Measurements from ENCODE around the gene PLXNA2.

The PLXNA2 gene

GRCh38 chr1:208190784-208191183 lies 53.4 kb downstream of the PLXNA2 start:
- ATAC-seq (ENCODE audit: low read depth) (no peak), DNase-seq (ENCODE audit: low spot score) (no peak)
- TF ChIP-seq, protein P1, sequence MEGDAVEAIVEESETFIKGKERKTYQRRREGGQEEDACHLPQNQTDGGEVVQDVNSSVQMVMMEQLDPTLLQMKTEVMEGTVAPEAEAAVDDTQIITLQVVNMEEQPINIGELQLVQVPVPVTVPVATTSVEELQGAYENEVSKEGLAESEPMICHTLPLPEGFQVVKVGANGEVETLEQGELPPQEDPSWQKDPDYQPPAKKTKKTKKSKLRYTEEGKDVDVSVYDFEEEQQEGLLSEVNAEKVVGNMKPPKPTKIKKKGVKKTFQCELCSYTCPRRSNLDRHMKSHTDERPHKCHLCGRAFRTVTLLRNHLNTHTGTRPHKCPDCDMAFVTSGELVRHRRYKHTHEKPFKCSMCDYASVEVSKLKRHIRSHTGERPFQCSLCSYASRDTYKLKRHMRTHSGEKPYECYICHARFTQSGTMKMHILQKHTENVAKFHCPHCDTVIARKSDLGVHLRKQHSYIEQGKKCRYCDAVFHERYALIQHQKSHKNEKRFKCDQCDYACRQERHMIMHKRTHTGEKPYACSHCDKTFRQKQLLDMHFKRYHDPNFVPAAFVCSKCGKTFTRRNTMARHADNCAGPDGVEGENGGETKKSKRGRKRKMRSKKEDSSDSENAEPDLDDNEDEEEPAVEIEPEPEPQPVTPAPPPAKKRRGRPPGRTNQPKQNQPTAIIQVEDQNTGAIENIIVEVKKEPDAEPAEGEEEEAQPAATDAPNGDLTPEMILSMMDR (IDR thresholded peaks at IDR 0.05; ENCODE audit: poor library complexity, severe bottlenecking): no peak
- Histone ChIP-seq H3K27me3 (ENCODE audit: insufficient read depth, poor library complexity, severe bottlenecking) (no peaks in the 10 kb centered on the region), H3K36me3 (ENCODE audit: low read depth) (no peaks in the 10 kb centered on the region; the same call in 1 of the 2 replicates), H3K27ac (ENCODE audit: poor library complexity, severe bottlenecking) (no peak overlapping the region), H3K4me1 (ENCODE audit: insufficient read depth, poor library complexity, severe bottlenecking) (no peaks in the 10 kb centered on the region), H3K9me3 (ENCODE audit: severe bottlenecking) (no peaks in the 10 kb centered on the region), H3K4me3 (ENCODE audit: severe bottlenecking) (no peak overlapping the region)

GRCh38 chr1:208189716-208190115 lies 54.5 kb downstream of the PLXNA2 start:
- DNase-seq (ENCODE audit: low spot score) (no peak), ATAC-seq (ENCODE audit: low read depth) (no peak)
- peaks cover 7% of the 10 kb centered on the region for H3K4me1 ChIP-seq (ENCODE audit: insufficient read depth, poor library complexity, severe bottlenecking)
- H3K9me3 ChIP-seq (ENCODE audit: severe bottlenecking): no peaks in the 10 kb centered on the region
- TF ChIP-seq, protein P1 (IDR thresholded peaks at IDR 0.05; ENCODE audit: poor library complexity, severe bottlenecking): no peak
- no peaks in the 10 kb centered on the region; the same call in 1 of the 2 replicates for H3K36me3 ChIP-seq (ENCODE audit: low read depth)
- H3K27me3 ChIP-seq (ENCODE audit: insufficient read depth, poor library complexity, severe bottlenecking): no peaks in the 10 kb centered on the region
- H3K4me3 ChIP-seq (ENCODE audit: severe bottlenecking): no peak overlapping the region
- H3K27ac ChIP-seq (ENCODE audit: poor library complexity, severe bottlenecking): no peak overlapping the region

DNA sequence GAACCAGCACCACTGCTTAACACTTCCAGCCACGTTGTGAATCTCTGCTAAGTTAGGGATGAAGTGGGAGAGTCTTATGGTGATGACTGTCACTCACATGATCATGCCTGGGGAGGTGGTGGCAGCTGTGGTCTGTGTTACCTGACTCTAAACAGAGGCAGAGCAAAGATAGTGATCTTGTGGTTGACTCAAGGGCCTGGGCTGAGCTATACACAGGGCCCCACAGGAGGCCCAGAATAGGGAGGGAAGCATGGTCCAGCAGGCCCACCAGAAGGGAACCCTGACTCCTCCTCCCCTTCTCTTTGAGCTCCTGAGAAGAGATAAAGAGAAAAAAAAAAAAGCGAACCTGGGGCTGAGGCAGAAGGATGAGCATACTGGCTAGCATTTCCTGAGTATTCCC lies 55.0 kb downstream of the PLXNA2 start:
- Histone ChIP-seq H3K36me3 (ENCODE audit: low read depth) (no peaks in the 10 kb centered on the region; the same call in 1 of the 2 replicates), H3K27me3 (ENCODE audit: insufficient read depth, poor library complexity, severe bottlenecking) (no peaks in the 10 kb centered on the region), H3K4me3 (ENCODE audit: severe bottlenecking) (no peak overlapping the region), H3K27ac (ENCODE audit: poor library complexity, severe bottlenecking) (no peak overlapping the region), H3K4me1 (ENCODE audit: insufficient read depth, poor library complexity, severe bottlenecking) (peaks cover 9% of the 10 kb centered on the region), H3K9me3 (ENCODE audit: severe bottlenecking) (no peaks in the 10 kb centered on the region)
- ATAC-seq (ENCODE audit: low read depth) (no peak), DNase-seq (ENCODE audit: low spot score) (no peak)
- TF ChIP-seq, protein P1 (IDR thresholded peaks at IDR 0.05; ENCODE audit: poor library complexity, severe bottlenecking): no peak

GRCh38 chr1:208188607-208189006 lies 55.6 kb downstream of the PLXNA2 start:
- Histone ChIP-seq H3K36me3 (ENCODE audit: low read depth) (no peaks in the 10 kb centered on the region; the same call in 1 of the 2 replicates), H3K27ac (ENCODE audit: poor library complexity, severe bottlenecking) (no peak overlapping the region), H3K9me3 (ENCODE audit: severe bottlenecking) (no peaks in the 10 kb centered on the region), H3K4me1 (ENCODE audit: insufficient read depth, poor library complexity, severe bottlenecking) (peaks cover 15% of the 10 kb centered on the region), H3K4me3 (ENCODE audit: severe bottlenecking) (no peak overlapping the region), H3K27me3 (ENCODE audit: insufficient read depth, poor library complexity, severe bottlenecking) (no peaks in the 10 kb centered on the region)
- DNase-seq (ENCODE audit: low spot score): no peak
- ATAC-seq (ENCODE audit: low read depth): no peak
- TF ChIP-seq, protein P1 (IDR thresholded peaks at IDR 0.05; ENCODE audit: poor library complexity, severe bottlenecking): no peak

DNA sequence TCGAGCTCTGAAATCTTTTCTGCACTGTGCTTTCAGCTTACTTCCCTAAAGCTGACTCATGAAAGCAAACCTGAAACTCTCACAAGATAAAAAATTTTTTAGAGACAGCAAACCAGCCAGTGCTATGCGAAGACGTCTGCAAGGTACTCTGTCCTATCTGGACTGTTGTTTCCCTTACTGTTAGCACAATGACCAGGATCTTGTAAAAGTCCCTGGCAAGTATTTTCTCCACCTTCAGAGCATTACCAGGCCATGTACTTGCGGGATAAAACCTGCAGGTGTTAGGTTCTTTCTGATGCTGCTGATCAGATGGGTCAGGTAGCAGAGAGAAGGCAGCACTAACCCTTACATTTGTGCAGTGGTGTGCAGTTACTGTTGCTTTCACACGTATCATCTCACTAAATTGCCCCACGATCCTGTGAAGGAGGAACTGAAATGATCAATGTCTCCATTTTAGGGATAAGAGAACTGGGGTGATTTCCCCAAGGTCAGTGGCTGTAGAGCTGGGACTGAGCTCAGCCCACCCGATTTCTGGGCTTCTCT lies 56.6 kb downstream of the PLXNA2 start:
- Histone ChIP-seq H3K4me1 (ENCODE audit: insufficient read depth, poor library complexity, severe bottlenecking) (peaks cover 16% of the 10 kb centered on the region), H3K9me3 (ENCODE audit: severe bottlenecking) (no peaks in the 10 kb centered on the region), H3K27me3 (ENCODE audit: insufficient read depth, poor library complexity, severe bottlenecking) (no peaks in the 10 kb centered on the region), H3K4me3 (ENCODE audit: severe bottlenecking) (no peak overlapping the region), H3K27ac (ENCODE audit: poor library complexity, severe bottlenecking) (no peak overlapping the region), H3K36me3 (ENCODE audit: low read depth) (no peaks in the 10 kb centered on the region; the same call in 1 of the 2 replicates)
- TF ChIP-seq, protein P1 (IDR thresholded peaks at IDR 0.05; ENCODE audit: poor library complexity, severe bottlenecking): no peak
- no peak for ATAC-seq (ENCODE audit: low read depth)
- no peak for DNase-seq (ENCODE audit: low spot score)
